ENCODE results near the gene KIAA1328.
"Not testable (repeated sequence)": the region's sequence is repeated elsewhere in the genome, so short reads cannot be mapped to it uniquely, and the experiment has no call there.

The KIAA1328 gene

GRCh38 chr18:36828630-36829361 lies at the start of gene KIAA1328, which contains the start of gene TPGS2:
TSS of gene KIAA1328 (plus strand) at chr18:36829127. CDS start at chr18:36829139, 12 bp downstream.
TSS of gene TPGS2 (minus strand) at chr18:36829002. CDS start at chr18:36828767, 235 bp downstream.
- DNase-seq: peak; percentile 92

- DNase-seq: no peak
Measured at GRCh38 chr18:36780748-36781147, 48.2 kb upstream of the KIAA1328 start.

GRCh38 chr18:36782710-36783109 lies 46.2 kb upstream of the KIAA1328 start:
- no peak for DNase-seq

- DNase-seq: no peak
Measured at GRCh38 chr18:36783792-36784191, 45.1 kb upstream of the KIAA1328 start.

- DNase-seq: no peak
Measured at GRCh38 chr18:36786686-36787085, 42.2 kb upstream of the KIAA1328 start.

- no peak for DNase-seq
Measured at GRCh38 chr18:36792634-36793283, 36.2 kb upstream of the KIAA1328 start.

GRCh38 chr18:36798738-36799473 lies 30.0 kb upstream of the KIAA1328 start:
- DNase-seq: no peak

- no peak for DNase-seq
Measured at GRCh38 chr18:36805105-36805504, 23.8 kb upstream of the KIAA1328 start.

GRCh38 chr18:36808681-36809080 lies 20.2 kb upstream of the KIAA1328 start:
- DNase-seq: no peak

- peak; percentile 33 for DNase-seq
Measured at GRCh38 chr18:36809590-36810381, 19.1 kb upstream of the KIAA1328 start.

- DNase-seq: no peak
Measured at GRCh38 chr18:36811430-36811829, 17.5 kb upstream of the KIAA1328 start.

GRCh38 chr18:36811955-36812354 lies 17.0 kb upstream of the KIAA1328 start:
- no peak for DNase-seq

- DNase-seq: no peak
Measured at GRCh38 chr18:36812678-36813077, 16.2 kb upstream of the KIAA1328 start.

- DNase-seq: no peak
Measured at GRCh38 chr18:36813101-36813775, 15.7 kb upstream of the KIAA1328 start.

GRCh38 chr18:36813824-36814223 lies 15.1 kb upstream of the KIAA1328 start:
- DNase-seq: no peak

GRCh38 chr18:36814994-36815393 lies 13.9 kb upstream of the KIAA1328 start:
- DNase-seq: no peak

- not testable (repeated sequence) for DNase-seq
Measured at GRCh38 chr18:36816096-36816495, 12.8 kb upstream of the KIAA1328 start.

GRCh38 chr18:36817039-36817438 lies 11.9 kb upstream of the KIAA1328 start:
- DNase-seq: no peak

GRCh38 chr18:36818652-36819051 lies 10.3 kb upstream of the KIAA1328 start:
- DNase-seq: no peak

GRCh38 chr18:36819621-36820020 lies 9.3 kb upstream of the KIAA1328 start:
- no peak for DNase-seq

- DNase-seq: no peak
Measured at GRCh38 chr18:36821681-36822080, 7.2 kb upstream of the KIAA1328 start.

- DNase-seq: no peak
Measured at GRCh38 chr18:36825526-36825925, 3.4 kb upstream of the KIAA1328 start.

Data from GDM1 (cell line).